NCI-H1092 (cell line): ENCODE results near the gene WIPF3.

Experiments used
- DNase-seq: peaks from one replicate; lab custom pipeline; 2025; lab: John Stamatoyannopoulos, UW

Gene WIPF3

DNA sequence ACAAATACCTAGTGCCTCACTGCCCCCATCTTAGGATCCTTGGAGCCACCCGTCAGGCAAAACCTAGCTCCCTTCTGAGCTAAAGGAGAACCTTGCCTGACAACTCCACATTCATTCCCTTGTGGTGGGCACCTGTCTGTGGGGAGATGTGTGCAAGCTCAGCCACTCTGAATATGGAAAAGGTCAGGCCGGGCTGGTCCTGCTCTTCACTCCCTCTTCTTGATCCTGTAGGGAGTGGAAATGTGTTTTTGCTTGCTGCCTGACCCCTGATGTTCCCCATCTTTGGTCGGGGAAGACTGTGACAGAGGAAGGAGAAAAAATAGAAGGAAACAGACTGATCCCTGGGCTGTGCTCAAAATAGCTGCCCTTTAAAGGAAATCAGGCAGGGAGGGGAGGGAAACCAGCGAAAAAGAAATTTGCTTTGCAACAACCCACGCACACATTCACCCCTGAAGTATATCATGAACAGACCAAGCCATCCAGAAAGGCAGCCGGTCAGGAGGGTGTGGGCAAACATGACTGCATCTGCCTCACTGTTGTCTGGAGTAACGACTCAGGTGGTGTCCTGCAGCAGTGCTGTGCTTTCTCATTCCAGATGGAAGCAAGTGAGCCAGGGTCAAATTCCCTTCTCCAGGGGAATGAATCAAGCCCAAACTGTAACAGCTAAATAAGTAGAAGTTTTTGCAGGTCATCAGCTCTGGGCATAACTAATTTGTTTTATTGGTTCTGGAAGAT is 109.3 kb downstream of the WIPF3 start:
- peak; percentile 12 for DNase-seq

- DNase-seq: peak; percentile 79
Measured at GRCh38 chr7:29917641-29918040, 111.3 kb downstream of the WIPF3 start.

DNA sequence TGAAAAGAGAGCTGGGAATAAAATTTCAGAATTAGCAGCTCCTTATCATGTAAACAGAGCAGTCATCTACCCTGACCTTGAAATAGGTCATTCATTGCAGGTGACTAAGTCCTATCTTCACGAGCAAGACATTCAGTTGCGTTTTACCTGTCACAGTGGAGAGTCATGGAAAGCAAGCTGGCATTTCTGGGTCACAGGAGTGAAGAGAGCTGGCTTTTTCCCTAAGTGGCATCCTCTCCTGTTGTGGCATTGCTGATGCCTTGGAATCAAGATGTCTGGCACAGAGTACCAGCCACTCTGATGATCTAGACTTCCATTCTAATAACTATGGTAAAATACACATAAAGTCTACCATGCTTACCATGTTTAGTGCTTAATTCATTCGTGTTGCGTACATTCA is 112.5 kb downstream of the WIPF3 start:
- DNase-seq: no peak

DNA sequence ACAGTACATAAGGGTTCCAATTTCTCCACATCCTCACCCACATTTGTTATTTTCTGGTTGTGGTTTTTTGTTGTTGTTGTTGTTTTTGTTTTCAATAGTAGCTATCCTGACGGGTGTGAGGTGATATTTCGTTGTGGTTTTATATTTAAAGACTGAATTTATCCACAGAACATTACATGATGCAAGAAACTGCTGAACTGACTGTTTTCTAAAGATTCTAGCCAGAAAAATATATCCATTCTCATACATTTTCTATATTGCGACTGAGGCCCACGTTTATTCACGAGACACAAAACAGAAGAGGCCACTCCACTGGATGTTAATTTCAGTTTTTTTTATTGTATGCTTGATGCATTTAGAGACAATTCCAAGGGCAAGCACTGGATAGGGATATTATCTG is 113.5 kb downstream of the WIPF3 start:
- no peak for DNase-seq

GRCh38 chr7:29920491-29920890 is 114.2 kb downstream of the WIPF3 start:
- no peak for DNase-seq

GRCh38 chr7:29921404-29922010 is 115.2 kb downstream of the WIPF3 start:
- peak; percentile 41 for DNase-seq

GRCh38 chr7:29922921-29923700 is 116.8 kb downstream of the WIPF3 start:
- no peak for DNase-seq

GRCh38 chr7:29924006-29924405 is 117.7 kb downstream of the WIPF3 start:
- no peak for DNase-seq

DNA sequence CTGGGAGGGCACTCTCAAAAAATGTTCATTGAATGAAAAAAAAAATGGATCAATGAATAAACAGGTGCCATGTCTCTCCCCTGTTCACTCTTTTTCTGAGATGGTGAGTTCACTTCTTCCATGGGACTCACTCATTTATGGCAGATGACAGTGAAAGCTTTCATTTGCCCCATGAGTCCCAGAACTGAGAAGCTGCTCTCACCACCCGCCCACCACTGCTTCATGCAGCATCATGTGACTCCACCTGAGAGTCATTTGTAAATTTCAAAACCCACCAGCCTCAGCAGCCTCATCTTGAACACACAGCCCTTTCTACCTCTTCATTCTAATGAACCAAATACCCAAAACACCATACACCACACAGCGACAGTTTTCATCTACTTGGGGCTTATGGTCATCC is 118.4 kb downstream of the WIPF3 start:
- DNase-seq: no peak

- DNase-seq: no peak
Measured at GRCh38 chr7:29926216-29926615, 119.9 kb downstream of the WIPF3 start.

- no peak for DNase-seq
Measured at GRCh38 chr7:29926741-29927140, 120.4 kb downstream of the WIPF3 start.

GRCh38 chr7:29929018-29929807 is 122.9 kb downstream of the WIPF3 start:
- DNase-seq: no peak

GRCh38 chr7:29935111-29935510 is 128.8 kb downstream of the WIPF3 start:
- DNase-seq: no peak

DNA sequence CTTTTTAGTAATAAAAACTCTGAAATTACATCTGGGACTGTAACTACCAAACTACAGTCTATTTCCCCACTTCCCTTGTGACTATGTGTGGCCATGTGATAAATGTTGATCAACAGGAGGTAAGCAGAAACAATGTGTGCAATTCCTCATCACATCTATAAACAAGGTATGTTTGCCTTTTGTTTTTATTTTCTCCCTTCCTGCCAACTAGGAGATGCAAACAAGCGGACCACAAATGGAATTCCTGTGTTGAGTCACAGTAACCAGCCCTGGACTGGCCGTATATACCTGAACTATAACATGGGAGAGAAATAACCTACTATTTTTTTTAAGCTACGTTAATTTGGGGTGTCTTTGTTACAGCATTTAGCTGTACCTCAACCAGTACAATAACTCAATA is 130.8 kb downstream of the WIPF3 start:
- DNase-seq: no peak

- DNase-seq: no peak
Measured at GRCh38 chr7:29940199-29940598, 133.9 kb downstream of the WIPF3 start.

DNA sequence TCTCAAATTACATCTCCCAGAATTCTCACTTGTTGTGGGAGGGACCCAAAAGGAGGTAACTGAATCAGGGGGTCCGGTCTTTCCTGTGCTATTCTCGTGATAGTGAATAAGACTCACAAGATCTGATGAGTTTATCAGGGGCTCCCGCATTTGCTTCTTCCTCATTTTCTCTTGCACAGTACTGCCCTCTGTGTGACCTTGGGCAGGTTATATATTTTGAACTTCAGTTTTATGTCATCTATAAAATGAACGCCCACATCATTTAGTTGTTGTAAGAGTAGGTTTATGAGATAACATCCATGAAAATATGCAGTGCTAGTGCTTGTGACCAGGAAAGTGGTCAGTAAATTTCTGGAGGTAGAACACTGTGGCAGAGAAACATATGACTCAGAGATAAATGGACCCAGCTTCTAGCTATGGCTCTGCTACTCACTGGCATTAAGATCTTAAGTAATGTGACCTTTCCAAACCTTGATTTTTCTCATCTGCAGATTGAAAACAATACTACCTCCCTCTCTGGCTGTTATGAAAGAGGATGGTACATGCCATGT is 139.0 kb downstream of the WIPF3 start:
- no peak for DNase-seq

DNA sequence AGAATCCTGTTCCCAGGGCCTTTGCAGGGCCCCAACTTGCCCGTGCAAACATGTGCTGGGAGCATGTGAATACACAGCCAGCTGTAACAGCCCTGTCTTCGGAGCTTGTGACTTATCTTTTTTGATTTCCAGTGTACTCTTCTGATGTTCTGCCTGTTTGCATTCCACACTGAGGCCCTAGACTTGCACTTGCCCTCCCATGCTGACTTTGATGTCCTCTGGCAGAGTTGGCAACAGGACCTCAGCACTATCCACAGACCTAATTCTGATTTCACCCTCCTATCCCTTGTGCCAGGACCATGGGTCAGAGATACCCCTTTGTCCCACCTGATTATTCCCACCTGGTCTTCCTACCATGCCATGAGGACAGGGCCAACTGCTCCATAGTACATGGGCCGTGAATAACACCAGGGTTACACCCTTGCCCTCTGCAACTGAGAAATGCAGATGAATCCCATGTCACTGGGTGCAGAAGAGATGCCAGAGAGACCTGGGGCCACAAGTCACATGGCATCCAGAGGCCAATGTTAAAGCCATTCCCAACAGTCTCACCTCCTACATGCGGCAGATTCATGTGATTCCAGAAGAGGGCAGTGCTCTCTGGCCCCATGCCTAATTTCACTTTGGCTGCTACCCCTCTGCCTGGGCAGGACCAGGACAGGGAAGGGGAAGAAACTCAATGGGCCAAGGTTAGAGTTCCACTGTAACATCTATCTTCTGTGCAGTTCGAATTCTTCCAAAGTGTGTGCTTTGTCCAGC is 140.3 kb downstream of the WIPF3 start:
- no peak for DNase-seq

DNA sequence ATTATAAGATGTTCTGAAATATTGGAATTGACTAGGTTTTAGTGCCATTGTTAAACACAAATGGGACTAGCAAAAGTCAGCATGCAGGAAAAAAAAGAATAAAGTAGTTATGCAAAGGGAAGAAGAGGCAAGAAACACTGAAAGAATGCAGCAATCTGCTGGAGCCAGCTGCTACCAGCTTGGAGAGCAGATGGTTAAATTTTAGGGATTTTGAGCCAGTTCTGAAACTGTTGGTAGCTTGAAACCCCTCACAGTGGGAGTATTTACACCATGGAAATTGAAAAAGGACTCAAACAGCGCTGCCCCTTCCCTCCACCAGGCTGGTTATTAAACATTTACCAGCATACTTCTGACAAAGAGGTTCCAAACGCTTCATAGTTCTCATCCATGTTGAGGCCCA is 142.3 kb downstream of the WIPF3 start:
- DNase-seq: no peak

- DNase-seq: no peak
Measured at GRCh38 chr7:29950480-29950879, 144.2 kb downstream of the WIPF3 start.

DNA sequence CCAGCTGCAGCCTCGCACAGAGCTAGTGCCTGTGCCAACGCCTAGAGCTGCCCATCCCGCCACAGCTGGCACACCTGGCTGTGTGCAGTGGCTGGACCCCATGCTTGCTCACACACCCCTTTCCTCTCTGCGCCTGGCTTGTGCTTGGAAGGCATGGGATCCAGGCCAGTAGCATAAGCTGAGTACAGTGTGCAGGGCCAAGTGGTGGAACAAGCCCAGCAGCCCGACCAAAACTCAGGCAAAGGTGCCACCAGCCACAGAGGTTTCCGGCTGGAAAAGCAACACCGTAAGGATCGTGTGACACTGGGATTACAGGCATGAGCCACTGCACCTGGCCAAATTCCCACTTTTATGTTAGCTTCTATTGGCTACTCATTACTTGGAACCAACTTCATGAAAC is 144.9 kb downstream of the WIPF3 start:
- no peak for DNase-seq

GRCh38 chr7:29953726-29954347 is 147.5 kb downstream of the WIPF3 start:
- no peak for DNase-seq
